ENCODE results near the gene NOS1AP.

Gene NOS1AP

GRCh38 chr1:162329826-162330225, 260.3 kb downstream of the NOS1AP start:
- H3K4me2 ChIP-seq (ENCODE audit: low read length, poor library complexity, severe bottlenecking) = no peak overlapping the region
- H3K23ac ChIP-seq (ENCODE audit: low read length in 2 of 2) = no peak overlapping the region
- H2AFZ ChIP-seq (ENCODE audit: low read depth, low read length) = no peak overlapping the region
- no peak overlapping the region for H3K14ac ChIP-seq (ENCODE audit: low read length in 2 of 2)
- no peak for DNase-seq
- no peak overlapping the region for H2AK5ac ChIP-seq (ENCODE audit: low read length, severe bottlenecking)
- no peak overlapping the region for H2BK12ac ChIP-seq (ENCODE audit: low read length in 2 of 2)
- no peak overlapping the region for H2BK120ac ChIP-seq (ENCODE audit: low read depth, low read length)
- no peak overlapping the region for H3K18ac ChIP-seq (ENCODE audit: low read depth in 1 of 2, low read length in 2 of 2)
- H3K4me1 ChIP-seq (ENCODE audit: control insufficient read depth, insufficient read depth, low read depth, low read length) = no peaks in the 10 kb centered on the region
- H3K4me3 ChIP-seq (ENCODE audit: insufficient read depth in 1 of 2, low read depth in 1 of 2, low read length in 2 of 2) = no peak overlapping the region
- H2BK5ac ChIP-seq (ENCODE audit: low read depth, low read length, poor library complexity, severe bottlenecking) = no peak overlapping the region
- H3K27ac ChIP-seq (ENCODE audit: low read length, poor library complexity, severe bottlenecking) = no peak overlapping the region
- H3K79me1 ChIP-seq (replicated peaks; ENCODE audit: low read length, poor library complexity, severe bottlenecking) = no peaks in the 10 kb centered on the region
- no peak overlapping the region for H2BK15ac ChIP-seq (ENCODE audit: low read depth, poor library complexity, severe bottlenecking)
- H3K9ac ChIP-seq (ENCODE audit: low read length) = no peak overlapping the region
- H4K8ac ChIP-seq (ENCODE audit: low read length) = no peak overlapping the region
- H3K27me3 ChIP-seq (ENCODE audit: control insufficient read depth in 1 of 2, insufficient read depth in 1 of 2, low read length in 2 of 2) = peaks cover 0 to 19% of the 10 kb centered on the region in 2 experiments
- no peaks in the 10 kb centered on the region for H3K9me3 ChIP-seq (ENCODE audit: control insufficient read depth, low read length)
- no peak overlapping the region for H3K4ac ChIP-seq (ENCODE audit: low read depth in 1 of 2, low read length in 2 of 2)
- WGBS = 100% methylated on average over 2 of the region's 3 CpGs
- H3K36me3 ChIP-seq (ENCODE audit: control insufficient read depth in 1 of 2, insufficient read depth in 2 of 2, low read depth in 1 of 2, low read length in 2 of 2) = no peaks in the 10 kb centered on the region
- no peak overlapping the region for H4K91ac ChIP-seq (ENCODE audit: low read length)

GRCh38 chr1:162333991-162334390, 264.5 kb downstream of the NOS1AP start:
- no peak overlapping the region for H2BK120ac ChIP-seq (ENCODE audit: low read depth, low read length)
- no peak overlapping the region for H3K27ac ChIP-seq (ENCODE audit: low read length, poor library complexity, severe bottlenecking)
- no peak overlapping the region for H2BK15ac ChIP-seq (ENCODE audit: low read depth, poor library complexity, severe bottlenecking)
- H3K23ac ChIP-seq (ENCODE audit: low read length in 2 of 2) = no peak overlapping the region
- H3K9me3 ChIP-seq (ENCODE audit: control insufficient read depth, low read length) = no peaks in the 10 kb centered on the region
- no peak overlapping the region for H2AFZ ChIP-seq (ENCODE audit: low read depth, low read length)
- no peak overlapping the region for H3K4ac ChIP-seq (ENCODE audit: low read depth in 1 of 2, low read length in 2 of 2)
- no peaks in the 10 kb centered on the region for H3K4me1 ChIP-seq (ENCODE audit: control insufficient read depth, insufficient read depth, low read depth, low read length)
- no peaks in the 10 kb centered on the region for H3K79me1 ChIP-seq (replicated peaks; ENCODE audit: low read length, poor library complexity, severe bottlenecking)
- no peak overlapping the region for H3K9ac ChIP-seq (ENCODE audit: low read length)
- no peak overlapping the region for H2BK5ac ChIP-seq (ENCODE audit: low read depth, low read length, poor library complexity, severe bottlenecking)
- H2BK12ac ChIP-seq (ENCODE audit: low read length in 2 of 2) = no peak overlapping the region
- no peak overlapping the region for H3K18ac ChIP-seq (ENCODE audit: low read depth in 1 of 2, low read length in 2 of 2)
- H3K36me3 ChIP-seq (ENCODE audit: control insufficient read depth in 1 of 2, insufficient read depth in 2 of 2, low read depth in 1 of 2, low read length in 2 of 2) = no peaks in the 10 kb centered on the region
- H2AK5ac ChIP-seq (ENCODE audit: low read length, severe bottlenecking) = no peak overlapping the region
- H3K27me3 ChIP-seq (ENCODE audit: control insufficient read depth in 1 of 2, insufficient read depth in 1 of 2, low read length in 2 of 2) = peaks cover 0 to 32% of the 10 kb centered on the region in 2 experiments
- H3K4me2 ChIP-seq (ENCODE audit: low read length, poor library complexity, severe bottlenecking) = no peak overlapping the region
- H3K4me3 ChIP-seq (ENCODE audit: insufficient read depth in 1 of 2, low read depth in 1 of 2, low read length in 2 of 2) = no peak overlapping the region
- no peak overlapping the region for H3K14ac ChIP-seq (ENCODE audit: low read length in 2 of 2)
- no peak overlapping the region for H4K8ac ChIP-seq (ENCODE audit: low read length)
- no peak overlapping the region for H4K91ac ChIP-seq (ENCODE audit: low read length)
- DNase-seq = no peak

GRCh38 chr1:162335126-162335525, 265.6 kb downstream of the NOS1AP start:
- no peak for DNase-seq
- Histone ChIP-seq H3K9ac (ENCODE audit: low read length) (no peak overlapping the region), H3K14ac (ENCODE audit: low read length in 2 of 2) (no peak overlapping the region), H4K8ac (ENCODE audit: low read length) (no peak overlapping the region), H3K36me3 (ENCODE audit: control insufficient read depth in 1 of 2, insufficient read depth in 2 of 2, low read depth in 1 of 2, low read length in 2 of 2) (no peaks in the 10 kb centered on the region), H3K4me2 (ENCODE audit: low read length, poor library complexity, severe bottlenecking) (no peak overlapping the region), H2AK5ac (ENCODE audit: low read length, severe bottlenecking) (no peak overlapping the region), H3K27ac (ENCODE audit: low read length, poor library complexity, severe bottlenecking) (no peak overlapping the region), H2BK5ac (ENCODE audit: low read depth, low read length, poor library complexity, severe bottlenecking) (no peak overlapping the region), H4K91ac (ENCODE audit: low read length) (no peak overlapping the region), H3K4me1 (ENCODE audit: control insufficient read depth, insufficient read depth, low read depth, low read length) (no peaks in the 10 kb centered on the region), H3K79me1 (replicated peaks; ENCODE audit: low read length, poor library complexity, severe bottlenecking) (no peaks in the 10 kb centered on the region), H2BK120ac (ENCODE audit: low read depth, low read length) (no peak overlapping the region), H3K4me3 (ENCODE audit: insufficient read depth in 1 of 2, low read depth in 1 of 2, low read length in 2 of 2) (no peak overlapping the region), H3K18ac (ENCODE audit: low read depth in 1 of 2, low read length in 2 of 2) (no peak overlapping the region), H2BK12ac (ENCODE audit: low read length in 2 of 2) (no peak overlapping the region), H2BK15ac (ENCODE audit: low read depth, poor library complexity, severe bottlenecking) (no peak overlapping the region), H3K9me3 (ENCODE audit: control insufficient read depth, low read length) (no peaks in the 10 kb centered on the region), H3K23ac (ENCODE audit: low read length in 2 of 2) (no peak overlapping the region), H3K27me3 (ENCODE audit: control insufficient read depth in 1 of 2, insufficient read depth in 1 of 2, low read length in 2 of 2) (peaks cover 0 to 32% of the 10 kb centered on the region in 2 experiments), H3K4ac (ENCODE audit: low read depth in 1 of 2, low read length in 2 of 2) (no peak overlapping the region), H2AFZ (ENCODE audit: low read depth, low read length) (no peak overlapping the region)
- WGBS = 95% methylated on average over 5 of the region's 5 CpGs

GRCh38 chr1:162336621-162337285, 267.3 kb downstream of the NOS1AP start:
- no peak overlapping the region for H3K9ac ChIP-seq (ENCODE audit: low read length)
- H2BK12ac ChIP-seq (ENCODE audit: low read length in 2 of 2) = no peak overlapping the region
- H3K36me3 ChIP-seq (ENCODE audit: control insufficient read depth in 1 of 2, insufficient read depth in 2 of 2, low read depth in 1 of 2, low read length in 2 of 2) = no peaks in the 10 kb centered on the region
- 89% methylated on average over 6 of the region's 7 CpGs for WGBS
- no peak overlapping the region for H3K18ac ChIP-seq (ENCODE audit: low read depth in 1 of 2, low read length in 2 of 2)
- no peak overlapping the region for H3K4me2 ChIP-seq (ENCODE audit: low read length, poor library complexity, severe bottlenecking)
- H2AFZ ChIP-seq (ENCODE audit: low read depth, low read length) = no peak overlapping the region
- no peak overlapping the region for H2BK5ac ChIP-seq (ENCODE audit: low read depth, low read length, poor library complexity, severe bottlenecking)
- H2AK5ac ChIP-seq (ENCODE audit: low read length, severe bottlenecking) = no peak overlapping the region
- H2BK15ac ChIP-seq (ENCODE audit: low read depth, poor library complexity, severe bottlenecking) = no peak overlapping the region
- no peak overlapping the region for H3K4ac ChIP-seq (ENCODE audit: low read depth in 1 of 2, low read length in 2 of 2)
- no peak overlapping the region for H4K8ac ChIP-seq (ENCODE audit: low read length)
- H3K27me3 ChIP-seq (ENCODE audit: control insufficient read depth in 1 of 2, insufficient read depth in 1 of 2, low read length in 2 of 2) = peaks cover 0 to 27% of the 10 kb centered on the region in 2 experiments
- DNase-seq = no peak
- H3K79me1 ChIP-seq (replicated peaks; ENCODE audit: low read length, poor library complexity, severe bottlenecking) = no peaks in the 10 kb centered on the region
- H2BK120ac ChIP-seq (ENCODE audit: low read depth, low read length) = no peak overlapping the region
- no peaks in the 10 kb centered on the region for H3K9me3 ChIP-seq (ENCODE audit: control insufficient read depth, low read length)
- H3K27ac ChIP-seq (ENCODE audit: low read length, poor library complexity, severe bottlenecking) = no peak overlapping the region
- no peak overlapping the region for H3K4me3 ChIP-seq (ENCODE audit: insufficient read depth in 1 of 2, low read depth in 1 of 2, low read length in 2 of 2)
- no peaks in the 10 kb centered on the region for H3K4me1 ChIP-seq (ENCODE audit: control insufficient read depth, insufficient read depth, low read depth, low read length)
- H3K14ac ChIP-seq (ENCODE audit: low read length in 2 of 2) = no peak overlapping the region
- no peak overlapping the region for H4K91ac ChIP-seq (ENCODE audit: low read length)
- H3K23ac ChIP-seq (ENCODE audit: low read length in 2 of 2) = no peak overlapping the region
